IMR-90 (cell line): Measurements from ENCODE around the gene CHDH.

Experiments
- BHLHE40 ChIP-seq: fragments of 150-350 bp; IDR thresholded peaks from 2 replicates; pipeline ENCODE4 v1.6.1; 2016; ENCODE audit warnings: mild to moderate bottlenecking, low read depth, low read length
- CEBPB ChIP-seq: IDR thresholded peaks from 2 replicates; pipeline ENCODE4 v1.6.1; 2012; ENCODE audit warnings: low read depth, low read length, improper control_type of control experiment
- CHD1 ChIP-seq: IDR thresholded peaks from 2 replicates; pipeline ENCODE4 v1.6.1; 2012; ENCODE audit warnings: low read depth, low read length, improper control_type of control experiment
- CTCF ChIP-seq: conservative IDR thresholded peaks from 2 replicates; pipeline ENCODE4 v1.5.1; 2012; ENCODE audit warnings: mild to moderate bottlenecking, low read depth, low read length, improper control_type of control experiment
- ELK1 ChIP-seq: fragments of 150-350 bp; IDR thresholded peaks from 2 replicates; pipeline ENCODE4 v1.6.1; 2016; ENCODE audit warnings: low read depth, mild to moderate bottlenecking, low read length, moderate library complexity, borderline replicate concordance
- MAFK ChIP-seq: IDR thresholded peaks from 2 replicates; pipeline ENCODE4 v1.6.1; 2012; ENCODE audit warnings: low read depth, low read length, improper control_type of control experiment
- MAZ ChIP-seq: IDR thresholded peaks from 2 replicates; pipeline ENCODE4 v1.6.1; 2012; ENCODE audit warnings: low read depth, mild to moderate bottlenecking, low read length, improper control_type of control experiment, moderate library complexity, borderline replicate concordance
- MXI1 ChIP-seq: IDR thresholded peaks from 2 replicates; pipeline ENCODE4 v1.6.1; 2012; ENCODE audit warnings: low read depth, mild to moderate bottlenecking, low read length, moderate library complexity, borderline replicate concordance
- NFE2L2 ChIP-seq: fragments of 150-350 bp; IDR thresholded peaks from 2 replicates; pipeline ENCODE4 v1.6.1; 2016; ENCODE audit warnings: low read depth, mild to moderate bottlenecking, low read length
- POLR2A ChIP-seq: IDR thresholded peaks from 2 replicates; pipeline ENCODE4 v1.6.1; 2012; ENCODE audit warnings: mild to moderate bottlenecking, low read depth, low read length
- RAD21 ChIP-seq: IDR thresholded peaks from 2 replicates; pipeline ENCODE4 v1.6.1; 2012; ENCODE audit warnings: low read length, improper control_type of control experiment
- RFX5 ChIP-seq: IDR thresholded peaks from 2 replicates; pipeline ENCODE4 v1.8.0; 2012; ENCODE audit warnings: low read depth, mild to moderate bottlenecking, low read length, moderate library complexity
- SMC3 ChIP-seq: fragments of 150-350 bp; IDR thresholded peaks from 2 replicates; pipeline ENCODE4 v1.6.1; 2016; ENCODE audit warnings: low read depth, mild to moderate bottlenecking, antibody characterized with exemption, low read length, moderate library complexity
- USF2 ChIP-seq: fragments of 150-350 bp; IDR thresholded peaks from 2 replicates; pipeline ENCODE4 v1.6.1; 2017; ENCODE audit warnings: mild to moderate bottlenecking, antibody characterized with exemption, low read length, low read depth

GRCh38 chr3:53829605-53830004, 16.6 kb downstream of the CHDH start:
- no peak for TF ChIP-seq CTCF
- TF ChIP-seq POLR2A, result no peak
- TF ChIP-seq BHLHE40, result no peak
- TF ChIP-seq MAZ, result no peak
- TF ChIP-seq NFE2L2, result no peak
- TF ChIP-seq RFX5, result no peak
- no peak for TF ChIP-seq CEBPB
- no peak for TF ChIP-seq ELK1
- no peak for TF ChIP-seq RAD21
- TF ChIP-seq CHD1, result no peak
- TF ChIP-seq USF2, result no peak
- no peak for TF ChIP-seq MAFK
- TF ChIP-seq SMC3, result no peak
- no peak for TF ChIP-seq MXI1
